GM19193 (cell line): ENCODE results near the gene RPL13A.

ENCODE experiments used
- POLR2A ChIP-seq: IDR thresholded peaks from 4 replicates; pipeline ENCODE4 v1.6.1; 2011; ENCODE audit not compliant: insufficient read depth, insufficient read length; ENCODE audit errors: extremely low read depth

RPL13A gene

GRCh38 chr19:49451430-49452181 is 35.8 kb upstream of the RPL13A start, which contains the start of gene PIH1D1:
TSS of gene PIH1D1 (minus strand) at chr19:49451814. CDS start at chr19:49451574, 240 bp downstream.
- TF ChIP-seq POLR2A = peak; percentile 67

DNA sequence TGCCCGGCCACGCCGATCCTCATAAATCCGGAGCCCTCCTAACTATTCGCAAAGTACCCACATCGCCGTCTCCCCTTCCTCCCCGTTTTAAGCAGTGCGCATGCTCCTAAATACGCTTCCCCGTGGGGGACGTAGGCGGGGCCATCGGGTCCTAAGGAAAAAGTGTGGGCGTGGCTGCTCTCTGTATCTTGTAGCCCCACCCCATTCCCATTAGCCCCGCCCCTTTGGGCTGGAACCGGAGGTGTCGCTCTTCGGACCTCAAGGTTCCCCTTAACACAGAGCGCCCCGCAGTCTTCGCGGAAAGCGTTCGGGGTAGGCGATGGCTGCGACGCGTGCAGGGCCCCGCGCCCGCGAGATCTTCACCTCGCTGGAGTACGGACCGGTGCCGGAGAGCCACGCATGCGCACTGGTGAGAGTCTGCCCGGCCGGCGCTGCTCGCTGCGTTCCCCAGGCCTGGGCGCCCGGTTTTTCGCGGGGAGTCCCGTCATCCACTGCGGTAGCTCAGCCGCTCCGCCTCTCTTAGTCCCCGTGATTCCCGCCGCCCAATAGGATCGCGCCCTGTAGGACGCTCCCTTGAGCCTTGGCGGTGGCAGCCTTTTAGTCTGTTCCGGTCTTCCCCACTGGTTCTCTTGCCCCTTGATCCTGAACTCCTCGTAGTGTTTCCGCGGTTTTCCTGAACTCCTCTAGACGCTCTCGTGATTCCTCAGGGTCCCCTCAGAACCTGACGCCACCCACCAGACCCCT is 34.2 kb upstream of the RPL13A start, which contains the start of gene ALDH16A1:
Gene ALDH16A1, plus strand, starts transcription at position 213 of the 744 bp plus-strand sequence. Its CDS starts 107 bp downstream, at position 320.
- peak; percentile 92 for TF ChIP-seq POLR2A

GRCh38 chr19:49453757-49454240 is 33.6 kb upstream of the RPL13A start:
- TF ChIP-seq POLR2A = no peak

GRCh38 chr19:49455773-49456172 is 31.6 kb upstream of the RPL13A start:
- TF ChIP-seq POLR2A = no peak

DNA sequence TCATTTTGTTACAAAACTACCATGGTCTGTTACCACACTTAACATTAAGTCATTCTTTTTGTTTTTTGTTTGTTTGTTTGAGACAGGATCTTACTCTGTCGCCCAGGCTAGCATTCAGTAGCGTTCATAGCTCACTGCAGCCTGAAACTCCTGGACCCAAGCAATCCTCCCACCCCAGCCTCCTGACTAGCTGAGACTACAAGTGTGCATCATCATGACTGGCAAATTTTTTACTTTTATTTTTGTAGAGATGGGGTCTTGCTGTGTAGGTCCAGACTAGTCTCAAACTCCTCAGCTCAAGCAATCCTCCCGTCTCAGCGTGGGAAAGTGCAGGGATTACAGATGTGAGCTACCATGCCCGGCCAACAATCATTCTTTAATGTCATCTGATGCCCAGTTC is 31.1 kb upstream of the RPL13A start:
- no peak for TF ChIP-seq POLR2A

DNA sequence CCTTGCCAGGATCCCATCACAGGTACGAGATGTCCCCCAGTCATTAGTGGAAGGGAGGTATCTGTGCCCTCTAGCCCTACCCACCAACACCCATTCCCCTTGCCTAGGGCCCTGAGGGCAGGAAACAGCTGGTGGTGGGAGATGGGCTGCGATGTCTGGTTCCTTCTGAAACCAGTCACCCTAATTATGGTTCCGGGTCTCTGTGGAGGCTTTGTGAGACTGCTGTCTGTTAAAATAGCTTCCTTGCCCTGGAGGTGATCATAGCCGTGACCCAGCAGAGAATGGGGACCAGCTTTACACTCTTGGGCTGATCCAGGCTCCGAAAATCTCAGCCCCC is 28.9 kb upstream of the RPL13A start:
- TF ChIP-seq POLR2A = no peak

- no peak for TF ChIP-seq POLR2A
Measured at GRCh38 chr19:49459388-49459787, 28.0 kb upstream of the RPL13A start.

GRCh38 chr19:49461656-49462055 is 25.8 kb upstream of the RPL13A start:
- no peak for TF ChIP-seq POLR2A

GRCh38 chr19:49462492-49462891 is 24.9 kb upstream of the RPL13A start:
- TF ChIP-seq POLR2A = no peak

DNA sequence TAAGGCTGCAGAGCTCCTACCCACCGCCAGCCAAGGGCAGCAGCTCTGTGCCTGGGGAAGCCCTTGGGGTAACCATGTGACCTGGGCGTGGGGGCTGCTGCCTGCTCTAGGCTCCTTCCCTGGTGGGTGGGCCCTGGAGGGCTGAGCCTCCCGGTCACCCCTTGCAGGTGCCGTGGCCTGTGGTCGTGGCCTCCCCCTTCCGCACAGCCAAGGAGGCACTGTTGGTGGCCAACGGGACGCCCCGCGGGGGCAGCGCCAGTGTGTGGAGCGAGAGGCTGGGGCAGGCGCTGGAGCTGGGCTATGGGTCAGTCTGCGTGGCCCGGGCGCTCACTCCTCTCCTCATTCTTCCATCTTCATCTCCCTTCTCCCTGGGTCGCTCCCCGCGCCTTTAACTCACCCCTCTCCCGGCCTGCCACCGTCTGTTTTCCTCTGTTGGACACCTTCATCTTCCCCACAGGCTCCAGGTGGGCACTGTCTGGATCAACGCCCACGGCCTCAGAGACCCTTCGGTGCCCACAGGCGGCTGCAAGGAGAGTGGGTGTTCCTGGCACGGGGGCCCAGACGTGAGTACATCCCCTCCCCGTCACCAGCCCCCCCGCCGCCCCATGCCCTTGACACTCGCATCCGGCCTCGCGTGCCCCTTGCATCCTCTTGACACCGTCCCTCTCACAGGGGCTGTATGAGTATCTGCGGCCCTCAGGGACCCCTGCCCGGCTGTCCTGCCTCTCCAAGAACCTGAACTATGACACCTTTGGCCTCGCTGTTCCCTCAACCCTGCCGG is 23.3 kb upstream of the RPL13A start:
- TF ChIP-seq POLR2A = no peak

DNA sequence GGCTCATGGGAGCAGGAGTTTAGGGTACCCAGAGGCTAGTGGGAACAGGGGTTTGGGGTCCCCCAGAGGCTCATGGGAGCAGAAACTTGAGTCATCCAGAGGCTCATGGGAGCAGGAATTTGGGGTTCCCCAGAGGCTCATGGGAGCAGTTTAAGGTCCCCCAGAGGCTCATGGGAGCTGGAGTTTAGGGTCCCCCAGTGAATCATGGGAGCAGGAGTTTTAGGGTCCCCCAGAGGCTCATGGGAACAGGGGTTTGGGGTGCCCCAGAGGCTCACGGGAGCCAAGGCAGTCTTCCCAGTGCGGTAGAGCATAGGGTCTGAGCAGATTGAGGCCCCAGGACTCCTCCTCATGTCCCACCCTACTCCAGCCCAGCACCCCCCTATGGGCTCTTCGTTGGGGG is 22.0 kb upstream of the RPL13A start:
- TF ChIP-seq POLR2A = no peak

DNA sequence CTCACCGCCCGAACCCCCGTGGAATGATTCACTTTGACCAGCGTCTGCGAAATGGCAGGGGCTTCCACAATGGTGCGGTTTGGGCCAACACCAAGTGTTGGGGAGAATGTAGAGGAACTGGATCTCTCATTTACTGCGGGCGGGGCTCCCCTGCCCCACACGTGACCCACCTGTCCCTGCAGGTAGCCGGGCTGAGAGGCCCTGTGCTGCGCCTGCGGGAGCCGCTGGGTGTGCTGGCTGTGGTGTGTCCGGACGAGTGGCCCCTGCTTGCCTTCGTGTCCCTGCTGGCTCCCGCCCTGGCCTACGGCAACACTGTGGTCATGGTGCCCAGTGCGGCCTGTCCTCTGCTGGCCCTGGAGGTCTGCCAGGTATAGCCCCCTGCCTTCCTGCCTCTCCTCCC is 19.2 kb upstream of the RPL13A start:
- TF ChIP-seq POLR2A = no peak

DNA sequence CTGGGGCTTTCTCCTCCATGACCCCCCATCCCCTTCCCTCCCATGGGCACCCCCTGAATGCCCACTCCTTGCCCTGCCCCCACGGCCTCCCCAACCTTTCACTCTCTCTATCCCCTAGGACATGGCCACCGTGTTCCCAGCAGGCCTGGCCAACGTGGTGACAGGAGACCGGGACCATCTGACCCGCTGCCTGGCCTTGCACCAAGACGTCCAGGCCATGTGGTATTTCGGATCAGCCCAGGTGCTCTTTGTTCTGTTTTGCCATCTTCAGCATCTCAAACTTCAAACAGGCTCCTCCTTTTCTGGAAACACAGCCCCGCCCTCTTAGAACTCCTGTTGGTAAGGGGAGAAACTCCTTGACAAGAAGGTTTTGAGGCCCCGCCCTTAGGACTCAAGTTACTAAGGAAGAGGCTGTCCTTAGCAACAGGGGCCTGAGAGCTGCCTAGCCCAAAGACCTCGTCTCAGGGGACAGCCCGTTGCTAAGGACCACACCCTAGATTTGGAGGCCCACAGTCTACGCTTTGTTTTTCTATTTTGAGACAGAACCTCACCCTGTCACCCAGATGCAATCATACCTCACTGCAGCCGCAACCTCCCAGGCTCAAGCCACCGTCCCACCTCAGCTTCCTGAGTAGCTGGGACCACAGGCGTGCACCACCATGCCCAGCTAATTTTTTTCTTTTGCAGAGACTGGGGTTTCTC is 18.5 kb upstream of the RPL13A start:
- TF ChIP-seq POLR2A = no peak

- no peak for TF ChIP-seq POLR2A
Measured at GRCh38 chr19:49469828-49470614, 17.4 kb upstream of the RPL13A start.
